Activated CD4-positive, alpha-beta T cell treated with anti-CD3 and anti-CD28 coated beads, Interleukin-2, Interleukin-6, amounts not matched to agents 100 ng/mL and 50 ng/mL, durations not matched to agents 16 hours and 8 hours (primary cell): ENCODE data around the gene TBPL2.
"Not testable (repeated sequence)": the region's sequence is repeated elsewhere in the genome, so short reads cannot be mapped to it uniquely, and the experiment has no call there.

ENCODE experiments used
- DNase-seq: peaks from one replicate; pipeline ENCODE4 v3.0.0-alpha.2; 2020

Gene TBPL2

GRCh38 chr14:55399852-55400251 is 40.6 kb downstream of the TBPL2 start:
- no peak for DNase-seq

- DNase-seq = no peak
Measured at GRCh38 chr14:55399183-55399582, 41.2 kb downstream of the TBPL2 start.

- no peak for DNase-seq
Measured at GRCh38 chr14:55398679-55399078, 41.7 kb downstream of the TBPL2 start.

GRCh38 chr14:55389330-55389729 is 51.1 kb downstream of the TBPL2 start:
- DNase-seq = no peak

- no peak for DNase-seq
Measured at GRCh38 chr14:55388160-55388559, 52.3 kb downstream of the TBPL2 start.

GRCh38 chr14:55387121-55387520 is 53.3 kb downstream of the TBPL2 start:
- DNase-seq = no peak

DNA sequence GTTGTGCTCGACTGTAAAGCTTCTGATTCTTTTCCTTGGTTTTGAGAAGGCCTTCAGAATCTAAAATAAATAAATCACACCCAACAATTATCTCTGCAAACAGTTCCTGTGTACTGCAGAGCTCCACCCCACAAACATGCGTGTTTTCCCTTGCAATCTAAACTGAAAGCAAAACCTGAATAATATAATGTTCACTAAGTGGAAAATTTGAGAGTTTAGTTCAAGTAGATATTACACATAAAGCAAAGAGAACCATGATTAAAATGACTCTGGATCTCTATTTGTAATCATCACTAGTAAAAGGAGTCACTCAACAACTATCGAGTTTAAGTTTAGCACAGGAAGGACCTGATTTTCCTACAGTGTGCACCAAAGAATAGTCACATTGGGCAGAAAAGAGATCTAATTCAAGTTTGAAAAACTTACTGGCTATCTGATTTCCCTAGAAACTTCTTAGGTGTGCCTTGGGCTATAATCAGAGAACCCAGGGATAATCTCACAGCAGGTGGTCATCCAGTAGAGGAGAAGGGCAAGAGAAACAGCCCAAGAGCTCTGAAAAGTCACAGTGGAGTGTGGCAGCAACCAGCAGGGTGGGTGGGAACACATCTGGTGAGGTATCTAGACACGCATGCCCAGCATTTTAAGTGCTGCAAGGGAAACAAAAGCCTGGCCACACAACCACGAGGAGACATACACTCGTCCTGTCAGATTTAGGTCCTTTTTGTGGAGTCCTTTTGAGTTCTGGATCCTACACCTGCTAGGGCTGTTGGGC is 54.2 kb downstream of the TBPL2 start:
- no peak for DNase-seq

DNA sequence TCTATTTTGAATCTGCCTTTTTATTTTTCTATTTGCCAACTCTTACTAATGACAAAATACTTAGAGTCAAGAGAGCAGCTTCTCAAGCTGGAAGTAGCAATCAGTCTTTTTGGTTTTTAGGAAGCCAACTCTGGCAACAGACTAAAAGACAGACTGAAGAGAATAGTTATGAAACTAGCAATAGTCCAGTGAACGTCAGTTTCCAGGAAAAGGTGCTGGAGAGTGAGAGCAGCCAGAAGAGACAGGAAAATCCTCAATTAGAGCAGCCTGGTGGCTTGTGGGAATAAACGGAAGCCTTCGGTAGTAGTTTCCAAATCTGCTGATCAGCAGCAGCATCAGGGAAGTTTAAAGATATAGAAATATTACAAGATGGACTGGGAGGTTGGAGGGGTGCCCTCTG is 55.9 kb downstream of the TBPL2 start:
- DNase-seq = no peak

- DNase-seq = no peak
Measured at GRCh38 chr14:55383541-55384140, 56.8 kb downstream of the TBPL2 start.

- not testable (repeated sequence) for DNase-seq
Measured at GRCh38 chr14:55383056-55383466, 57.4 kb downstream of the TBPL2 start.

DNA sequence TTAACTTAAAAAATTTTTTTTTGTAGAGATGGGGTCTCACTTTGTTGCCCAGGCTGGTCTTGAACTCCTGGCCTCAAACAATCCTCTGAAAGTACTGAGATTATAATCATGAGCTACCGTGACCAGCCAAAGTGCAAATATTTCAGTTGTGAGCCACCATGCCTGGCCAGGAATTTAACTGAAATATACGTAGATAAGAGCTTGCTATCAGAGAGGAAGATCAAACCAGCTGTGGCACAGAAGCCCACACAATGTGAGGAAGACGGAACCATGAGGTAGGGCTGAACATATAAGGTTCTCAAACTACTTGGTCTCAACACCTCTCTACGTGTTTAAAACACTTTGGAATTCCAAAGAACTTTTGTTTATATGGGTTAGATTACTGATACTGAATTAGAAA is 57.9 kb downstream of the TBPL2 start:
- DNase-seq = no peak

DNA sequence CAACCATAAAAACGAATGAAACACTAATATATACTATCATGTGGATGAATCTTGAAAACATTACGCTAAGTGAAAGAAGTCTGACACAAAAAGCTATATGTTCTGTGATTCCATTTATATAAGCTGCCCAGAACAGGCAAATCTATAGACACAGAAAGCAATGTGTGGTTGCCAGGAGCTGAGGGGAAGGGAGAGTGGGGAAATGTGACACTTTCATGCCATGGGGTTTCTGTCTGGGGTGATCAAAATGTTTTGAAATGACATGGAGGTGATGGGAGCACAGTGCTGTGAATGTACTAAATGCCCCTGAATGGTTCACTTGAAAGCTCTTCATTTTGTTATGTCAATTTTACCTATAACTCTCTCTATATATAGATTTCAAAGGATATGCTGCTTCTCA is 58.9 kb downstream of the TBPL2 start:
- DNase-seq = no peak

- DNase-seq = no peak
Measured at GRCh38 chr14:55381040-55381439, 59.4 kb downstream of the TBPL2 start.

DNA sequence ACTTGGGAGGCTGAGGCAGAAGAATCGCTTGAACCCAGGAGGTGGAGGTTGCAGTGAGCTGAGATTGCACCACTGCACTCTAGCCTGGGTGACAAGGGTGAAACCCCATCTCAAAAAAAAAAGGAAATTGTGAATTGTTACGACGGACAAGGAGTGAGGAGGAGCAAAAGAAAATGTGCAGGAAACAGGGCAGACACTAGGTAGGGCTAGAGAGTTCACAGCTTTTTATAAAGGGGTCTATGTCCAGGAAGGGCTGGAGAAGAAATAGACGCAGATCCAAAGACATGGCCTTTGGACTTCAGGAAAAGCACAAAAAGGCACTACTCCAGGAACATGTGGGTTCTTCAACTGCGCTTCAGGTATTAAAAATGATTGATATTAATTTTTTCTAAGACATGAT is 63.2 kb downstream of the TBPL2 start:
- DNase-seq = no peak

GRCh38 chr14:55374771-55375170 is 65.6 kb downstream of the TBPL2 start:
- no peak for DNase-seq

DNA sequence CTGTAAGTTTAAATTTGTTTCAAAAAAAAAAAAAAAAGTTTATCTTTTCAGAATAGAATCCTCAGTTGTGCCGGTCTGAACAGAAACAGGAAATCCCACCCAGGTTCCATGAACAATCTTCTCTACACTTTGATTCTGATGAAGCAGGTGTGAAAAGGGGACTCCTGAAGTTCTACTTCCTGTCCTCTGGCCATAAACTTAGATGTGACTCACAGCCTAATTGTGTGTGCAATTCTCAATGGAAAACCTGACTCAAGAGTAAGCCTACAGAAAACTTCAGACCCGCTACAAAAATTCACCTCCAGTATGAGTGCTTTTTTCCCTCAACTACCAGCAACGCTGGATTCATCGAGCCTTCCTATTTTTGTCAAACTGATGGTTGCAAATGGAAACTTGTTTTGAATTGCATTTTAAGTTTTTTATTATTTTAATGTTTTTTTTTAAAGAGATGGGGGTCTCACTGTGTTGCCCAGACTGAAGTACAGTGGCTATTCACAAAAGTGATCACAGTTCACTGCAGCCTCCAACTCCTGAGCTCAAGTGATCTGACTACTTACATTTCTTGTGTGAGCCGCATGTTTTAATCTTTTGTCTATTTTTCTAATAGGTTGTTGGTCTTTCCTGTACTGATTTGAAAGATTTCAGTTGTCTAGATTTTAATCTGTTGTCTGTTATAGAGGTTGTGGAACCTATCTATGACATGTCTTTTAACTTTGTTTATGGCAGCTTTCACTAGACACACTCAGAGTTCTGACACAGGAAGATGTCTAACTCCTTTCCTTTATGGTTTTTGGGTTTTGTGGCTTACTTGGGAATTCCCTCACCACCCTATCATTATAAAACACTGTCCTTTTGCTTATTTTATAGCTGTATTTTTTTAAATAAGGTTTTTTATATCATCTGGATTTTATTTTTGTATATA is 66.4 kb downstream of the TBPL2 start:
- DNase-seq = peak; percentile 77

DNA sequence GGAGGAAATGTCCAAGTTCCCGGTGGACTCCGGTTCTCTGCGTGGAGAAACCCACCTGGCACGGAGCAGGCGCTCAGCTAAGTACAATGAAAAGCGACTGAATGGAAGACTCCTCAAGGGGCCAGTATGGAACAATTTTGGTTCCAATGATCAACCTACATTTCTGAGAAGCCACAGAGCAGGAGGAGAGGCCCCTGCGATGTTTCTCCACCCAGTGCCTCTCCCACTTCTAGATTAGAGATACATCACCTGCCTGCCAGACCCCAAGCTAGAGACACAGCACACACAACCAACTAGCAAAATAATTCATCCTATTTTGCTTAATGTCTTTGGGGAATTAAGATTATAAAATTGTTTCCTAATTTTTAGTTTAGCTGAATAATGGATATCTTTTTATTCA is 67.6 kb downstream of the TBPL2 start:
- no peak for DNase-seq

- no peak for DNase-seq
Measured at GRCh38 chr14:55372423-55372822, 68.0 kb downstream of the TBPL2 start.

DNA sequence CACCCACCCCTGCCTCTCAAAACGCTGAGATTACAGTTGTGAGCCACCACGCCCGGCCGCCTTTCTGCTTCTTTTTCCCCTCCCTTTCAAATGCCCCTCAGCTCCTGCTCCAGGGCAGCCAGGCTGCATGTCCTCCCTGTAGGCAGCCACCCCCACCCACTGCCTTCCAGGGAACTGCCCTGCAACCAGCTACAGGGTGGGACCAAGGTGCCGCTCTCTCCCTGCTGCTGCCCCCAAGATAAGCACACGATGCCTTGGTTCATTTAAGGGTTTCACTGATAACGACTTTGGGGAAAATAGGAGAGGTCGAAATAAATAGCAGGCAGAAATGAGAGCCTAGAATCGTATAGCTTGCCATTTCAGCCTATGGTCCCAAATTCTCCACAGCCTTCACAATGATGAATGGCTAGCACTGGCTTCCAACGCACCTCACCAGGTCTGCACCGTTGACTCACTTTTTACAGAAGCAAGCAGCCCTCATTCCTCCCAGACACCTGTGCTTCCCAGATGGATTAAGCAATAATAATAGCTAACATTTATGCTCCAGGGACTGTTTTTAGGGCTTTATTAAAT is 69.4 kb downstream of the TBPL2 start:
- DNase-seq = no peak

GRCh38 chr14:55366271-55366670 is 74.1 kb downstream of the TBPL2 start:
- no peak for DNase-seq
